ENCODE measurements around the gene TDRD1. TPM values are rescaled to one million over a fixed set of nuclear protein-coding genes. Genes with fewer than 3 reads are reported as not detected.
"Not testable (repeated sequence)": the region's sequence is repeated elsewhere in the genome, so short reads cannot be mapped to it uniquely, and the experiment has no call there.

The TDRD1 gene, protein sequence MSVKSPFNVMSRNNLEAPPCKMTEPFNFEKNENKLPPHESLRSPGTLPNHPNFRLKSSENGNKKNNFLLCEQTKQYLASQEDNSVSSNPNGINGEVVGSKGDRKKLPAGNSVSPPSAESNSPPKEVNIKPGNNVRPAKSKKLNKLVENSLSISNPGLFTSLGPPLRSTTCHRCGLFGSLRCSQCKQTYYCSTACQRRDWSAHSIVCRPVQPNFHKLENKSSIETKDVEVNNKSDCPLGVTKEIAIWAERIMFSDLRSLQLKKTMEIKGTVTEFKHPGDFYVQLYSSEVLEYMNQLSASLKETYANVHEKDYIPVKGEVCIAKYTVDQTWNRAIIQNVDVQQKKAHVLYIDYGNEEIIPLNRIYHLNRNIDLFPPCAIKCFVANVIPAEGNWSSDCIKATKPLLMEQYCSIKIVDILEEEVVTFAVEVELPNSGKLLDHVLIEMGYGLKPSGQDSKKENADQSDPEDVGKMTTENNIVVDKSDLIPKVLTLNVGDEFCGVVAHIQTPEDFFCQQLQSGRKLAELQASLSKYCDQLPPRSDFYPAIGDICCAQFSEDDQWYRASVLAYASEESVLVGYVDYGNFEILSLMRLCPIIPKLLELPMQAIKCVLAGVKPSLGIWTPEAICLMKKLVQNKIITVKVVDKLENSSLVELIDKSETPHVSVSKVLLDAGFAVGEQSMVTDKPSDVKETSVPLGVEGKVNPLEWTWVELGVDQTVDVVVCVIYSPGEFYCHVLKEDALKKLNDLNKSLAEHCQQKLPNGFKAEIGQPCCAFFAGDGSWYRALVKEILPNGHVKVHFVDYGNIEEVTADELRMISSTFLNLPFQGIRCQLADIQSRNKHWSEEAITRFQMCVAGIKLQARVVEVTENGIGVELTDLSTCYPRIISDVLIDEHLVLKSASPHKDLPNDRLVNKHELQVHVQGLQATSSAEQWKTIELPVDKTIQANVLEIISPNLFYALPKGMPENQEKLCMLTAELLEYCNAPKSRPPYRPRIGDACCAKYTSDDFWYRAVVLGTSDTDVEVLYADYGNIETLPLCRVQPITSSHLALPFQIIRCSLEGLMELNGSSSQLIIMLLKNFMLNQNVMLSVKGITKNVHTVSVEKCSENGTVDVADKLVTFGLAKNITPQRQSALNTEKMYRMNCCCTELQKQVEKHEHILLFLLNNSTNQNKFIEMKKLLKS
- total RNA-seq = under 1 TPM; 0.47 to 0.79 TPM

DNA sequence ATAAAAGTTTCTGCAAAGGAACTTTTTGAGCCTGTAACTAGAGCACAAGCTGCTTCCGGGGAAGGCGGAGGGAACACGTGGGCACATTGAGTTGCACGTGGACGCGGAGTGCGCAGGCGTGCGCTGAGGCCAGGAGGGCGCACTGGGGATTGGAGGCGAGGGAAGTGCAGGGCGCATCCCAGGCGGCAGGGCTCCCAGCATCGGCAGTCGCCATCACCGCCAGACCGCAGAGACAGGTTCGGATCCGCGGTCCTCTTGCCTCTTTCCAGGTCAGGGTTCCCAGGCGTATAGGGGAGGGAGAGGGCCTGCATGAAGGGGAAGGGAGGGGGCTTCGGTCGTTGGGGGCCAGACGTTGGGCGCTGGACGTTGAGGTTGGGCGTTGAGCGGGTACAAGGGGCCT lies at the start of gene TDRD1:
Gene TDRD1, plus strand, starts transcription at position 206 of the 400 bp plus-strand sequence. CDS start 8,479 bp downstream, outside the sequence.
- H3K9me3 Mint-ChIP-seq = no peaks in the 10 kb centered on the region
- no peaks in the 10 kb centered on the region for H3K36me3 Mint-ChIP-seq (ENCODE audit: low read depth)
- intact Hi-C loops (cut with micrococcal nuclease) = no loop called here
- peaks cover 11% of the 10 kb centered on the region for H3K4me1 Mint-ChIP-seq (ENCODE audit: low read depth)
- H3K27me3 Mint-ChIP-seq (ENCODE audit: low read depth) = no peaks in the 10 kb centered on the region
- H3K27ac Mint-ChIP-seq = no peak within 1 kb of the TSS
- DNase-seq = peak; percentile 10
- CTCF ChIA-PET = no interaction called here
- peak within 1 kb of the TSS; percentile 32 for H3K4me3 Mint-ChIP-seq

DNA sequence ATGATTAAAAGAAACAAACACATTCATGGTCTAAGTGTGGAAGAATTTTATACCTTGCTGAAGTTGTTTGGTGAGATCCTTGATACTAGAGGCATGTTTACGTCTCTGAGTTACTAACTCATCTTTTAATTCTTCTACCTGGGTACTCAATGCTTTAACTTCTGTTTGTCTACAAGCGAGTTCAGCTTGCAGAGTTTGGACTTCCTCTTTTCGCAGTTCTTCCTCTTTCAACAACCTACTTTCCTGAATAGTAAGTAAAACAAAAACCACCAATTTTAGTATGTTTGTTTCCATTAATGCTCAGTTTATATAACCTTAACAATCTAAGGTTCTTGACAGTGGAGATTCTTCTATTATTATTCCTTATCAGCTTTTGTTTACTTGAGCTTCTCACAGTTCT lies 48.1 kb upstream of the TDRD1 start:
- Mint-ChIP-seq H3K27ac (no peak overlapping the region), H3K27me3 (ENCODE audit: low read depth) (no peaks in the 10 kb centered on the region), H3K36me3 (ENCODE audit: low read depth) (peaks cover 35% of the 10 kb centered on the region), H3K4me3 (no peak overlapping the region), H3K4me1 (ENCODE audit: low read depth) (no peaks in the 10 kb centered on the region), H3K9me3 (no peaks in the 10 kb centered on the region)
- intact Hi-C loops (cut with micrococcal nuclease) = no loop called here
- no peak for DNase-seq
- CTCF ChIA-PET = no interaction called here

DNA sequence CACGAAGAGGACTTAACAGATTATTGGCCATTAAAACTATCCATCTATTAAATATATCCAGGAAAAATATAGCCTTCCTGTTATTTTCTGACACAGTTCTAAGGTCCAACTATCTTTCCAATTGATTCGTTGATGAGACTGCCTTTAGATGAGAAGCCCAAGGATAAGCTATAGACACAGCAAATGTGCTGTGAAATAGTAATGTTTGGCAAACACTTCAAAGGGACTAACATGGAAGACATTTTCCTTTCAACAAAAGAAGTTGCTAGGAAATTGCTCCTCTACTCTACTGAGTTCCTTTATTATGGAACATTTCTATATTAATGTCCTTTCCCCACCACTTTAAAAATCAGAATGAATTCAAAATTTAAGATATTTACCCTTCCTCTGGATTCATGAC lies 43.7 kb upstream of the TDRD1 start:
- no peaks in the 10 kb centered on the region for H3K27me3 Mint-ChIP-seq (ENCODE audit: low read depth)
- no peaks in the 10 kb centered on the region for H3K4me1 Mint-ChIP-seq (ENCODE audit: low read depth)
- peaks cover 27% of the 10 kb centered on the region for H3K36me3 Mint-ChIP-seq (ENCODE audit: low read depth)
- CTCF ChIA-PET = no interaction called here
- no peak for DNase-seq
- H3K4me3 Mint-ChIP-seq = no peak overlapping the region
- no peaks in the 10 kb centered on the region for H3K9me3 Mint-ChIP-seq
- H3K27ac Mint-ChIP-seq = no peak overlapping the region
- intact Hi-C loops (cut with micrococcal nuclease) = no loop called here

DNA sequence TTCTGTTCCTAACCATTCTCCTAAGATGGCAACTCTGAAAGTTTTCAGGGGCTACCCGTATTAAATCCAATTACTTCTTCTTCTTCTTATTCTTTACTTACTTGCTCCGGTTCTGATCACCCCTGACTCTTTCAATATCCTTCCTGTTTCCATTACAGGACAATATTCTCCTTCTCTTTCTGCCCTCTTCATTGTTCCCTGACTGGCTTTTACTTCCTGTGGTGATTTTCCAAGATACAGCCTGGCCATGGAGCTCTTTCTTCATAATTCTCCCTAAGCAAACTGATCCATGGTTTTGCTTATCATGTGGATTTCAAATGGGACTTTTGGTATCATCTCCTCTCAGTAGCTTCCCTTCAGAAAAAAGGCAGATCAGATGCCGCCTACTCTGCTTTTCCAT lies 40.6 kb upstream of the TDRD1 start:
- DNase-seq = no peak
- H3K4me1 Mint-ChIP-seq (ENCODE audit: low read depth) = no peaks in the 10 kb centered on the region
- no peak overlapping the region for H3K4me3 Mint-ChIP-seq
- no peak overlapping the region for H3K27ac Mint-ChIP-seq
- no peaks in the 10 kb centered on the region for H3K9me3 Mint-ChIP-seq
- CTCF ChIA-PET = interaction anchor here (0.8 kb wide), 1 partner anchor 203 kb away, joined by 5 read pairs; no protein-coding TSS in a partner anchor
- intact Hi-C loops (cut with micrococcal nuclease) = no loop called here
- H3K36me3 Mint-ChIP-seq (ENCODE audit: low read depth) = peaks cover 18% of the 10 kb centered on the region
- no peaks in the 10 kb centered on the region for H3K27me3 Mint-ChIP-seq (ENCODE audit: low read depth)

DNA sequence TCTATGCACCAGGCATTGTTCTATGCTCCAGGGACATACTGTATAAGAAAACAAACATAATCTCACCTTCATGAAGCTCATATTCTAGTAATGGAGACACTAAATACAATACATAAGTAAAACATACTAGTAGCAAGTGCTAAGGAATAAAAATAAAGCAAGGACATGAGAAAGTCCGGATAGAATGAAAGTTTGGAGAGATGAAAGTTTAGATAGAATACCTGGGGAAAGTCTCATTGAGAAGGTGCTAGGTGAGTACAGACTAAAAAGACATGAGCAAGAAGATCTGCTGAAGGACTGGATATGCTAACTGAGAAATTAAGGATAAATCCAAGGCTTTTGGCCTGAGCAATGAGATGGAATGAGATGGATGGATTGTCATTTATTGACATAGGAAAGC lies 39.1 kb upstream of the TDRD1 start:
- no peak overlapping the region for H3K27ac Mint-ChIP-seq
- no peaks in the 10 kb centered on the region for H3K9me3 Mint-ChIP-seq
- CTCF ChIA-PET = no interaction called here
- peaks cover 15% of the 10 kb centered on the region for H3K36me3 Mint-ChIP-seq (ENCODE audit: low read depth)
- DNase-seq = no peak
- no peaks in the 10 kb centered on the region for H3K27me3 Mint-ChIP-seq (ENCODE audit: low read depth)
- intact Hi-C loops (cut with micrococcal nuclease) = no loop called here
- no peak overlapping the region for H3K4me3 Mint-ChIP-seq
- no peaks in the 10 kb centered on the region for H3K4me1 Mint-ChIP-seq (ENCODE audit: low read depth)

DNA sequence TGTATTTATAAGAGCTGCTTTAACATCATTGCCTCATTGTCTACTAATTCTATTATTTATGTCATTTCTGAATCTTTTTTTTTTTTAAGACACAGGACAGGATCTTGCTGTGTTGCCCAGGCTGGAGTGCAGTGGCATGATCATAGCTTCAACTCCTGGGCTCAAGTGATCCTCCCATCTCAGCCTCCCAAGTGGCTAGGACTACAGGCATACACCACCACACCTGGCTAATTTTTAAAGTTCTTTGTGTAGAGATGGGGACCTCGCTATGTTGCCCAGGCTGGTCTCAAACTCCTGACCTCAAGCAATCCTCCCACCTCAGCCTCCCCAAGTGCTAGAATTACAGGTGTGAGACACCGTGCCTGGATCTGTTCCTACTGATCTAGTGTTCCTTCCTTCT lies 38.3 kb upstream of the TDRD1 start:
- H3K4me3 Mint-ChIP-seq; H3K4me1 Mint-ChIP-seq (ENCODE audit: low read depth); CTCF ChIA-PET; H3K27me3 Mint-ChIP-seq (ENCODE audit: low read depth); DNase-seq; H3K9me3 Mint-ChIP-seq; intact Hi-C loops (cut with micrococcal nuclease); H3K27ac Mint-ChIP-seq: not testable (repeated sequence)
- peaks cover 13% of the 10 kb centered on the region for H3K36me3 Mint-ChIP-seq (ENCODE audit: low read depth)

DNA sequence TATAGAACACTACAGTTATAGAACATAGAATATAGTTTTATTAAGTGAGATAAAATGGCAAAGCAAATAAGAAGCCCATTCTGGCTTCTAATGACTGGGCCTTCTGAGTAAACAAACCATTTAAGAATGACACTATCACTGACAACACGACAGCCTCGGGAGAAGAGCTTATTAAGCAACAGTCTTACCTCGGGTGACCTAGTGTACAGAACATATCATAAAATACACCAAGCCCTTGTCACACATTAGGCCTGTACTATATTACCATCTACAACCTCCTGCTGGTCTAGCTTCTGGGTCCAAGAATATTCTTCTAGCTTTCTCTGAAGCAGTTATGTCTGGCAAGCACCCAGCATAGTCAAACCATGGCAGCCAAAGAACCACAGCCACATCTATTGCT lies 37.1 kb upstream of the TDRD1 start:
- CTCF ChIA-PET = no interaction called here
- H3K4me3 Mint-ChIP-seq = no peak overlapping the region
- peaks cover 14% of the 10 kb centered on the region for H3K36me3 Mint-ChIP-seq (ENCODE audit: low read depth)
- no peak for DNase-seq
- no peaks in the 10 kb centered on the region for H3K4me1 Mint-ChIP-seq (ENCODE audit: low read depth)
- H3K9me3 Mint-ChIP-seq = no peaks in the 10 kb centered on the region
- no peak overlapping the region for H3K27ac Mint-ChIP-seq
- intact Hi-C loops (cut with micrococcal nuclease) = no loop called here
- no peaks in the 10 kb centered on the region for H3K27me3 Mint-ChIP-seq (ENCODE audit: low read depth)

DNA sequence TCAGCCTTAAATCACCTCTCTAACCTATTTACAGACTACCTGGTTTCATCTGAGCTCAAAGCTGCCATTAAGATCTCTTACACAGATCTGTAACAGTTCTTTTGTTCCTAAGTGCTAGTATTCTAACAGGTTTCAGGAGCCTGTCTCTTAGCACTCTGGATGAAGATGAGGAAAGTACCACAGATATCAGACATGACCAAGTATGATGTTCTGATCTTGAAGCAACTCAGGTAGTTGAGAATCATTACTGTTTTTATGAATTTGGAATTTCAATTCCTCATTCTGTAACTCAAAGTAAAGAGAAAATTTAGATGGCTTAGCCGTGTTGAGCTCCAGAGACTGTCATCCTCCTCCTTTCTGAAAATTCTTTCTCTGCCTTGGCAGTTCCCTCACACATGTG lies 36.0 kb upstream of the TDRD1 start:
- Mint-ChIP-seq H3K4me1 (ENCODE audit: low read depth) (no peaks in the 10 kb centered on the region), H3K36me3 (ENCODE audit: low read depth) (peaks cover 18% of the 10 kb centered on the region), H3K27ac (no peak overlapping the region), H3K4me3 (no peak overlapping the region), H3K9me3 (no peaks in the 10 kb centered on the region), H3K27me3 (ENCODE audit: low read depth) (no peaks in the 10 kb centered on the region)
- DNase-seq = no peak
- CTCF ChIA-PET = interaction anchor here (0.9 kb wide), 1 partner anchor 30 kb away, joined by 4 read pairs; no protein-coding TSS in a partner anchor
- intact Hi-C loops (cut with micrococcal nuclease) = no loop called here

DNA sequence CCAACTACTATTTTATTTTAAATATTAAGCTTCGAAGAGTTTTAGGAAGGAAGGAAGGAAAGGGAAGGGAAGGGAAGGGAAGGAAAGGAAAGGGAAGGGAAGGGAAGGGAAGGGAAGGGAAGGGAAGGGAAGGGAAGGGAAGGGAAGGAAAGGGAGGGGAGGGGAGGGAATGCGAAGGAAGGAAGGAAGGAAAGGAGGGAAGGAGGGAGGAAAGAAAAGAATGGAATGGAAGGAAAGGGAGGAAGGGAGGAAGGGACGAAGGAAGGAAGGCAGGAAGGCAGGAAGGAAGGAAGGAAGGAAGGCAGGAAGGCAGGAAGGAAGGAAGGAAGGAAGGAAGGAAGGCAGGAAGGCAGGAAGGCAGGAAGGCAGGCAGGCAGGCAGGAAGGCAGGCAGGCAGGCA lies 29.7 kb upstream of the TDRD1 start:
- peaks cover 24% of the 10 kb centered on the region for H3K36me3 Mint-ChIP-seq (ENCODE audit: low read depth)
- H3K9me3 Mint-ChIP-seq; H3K27ac Mint-ChIP-seq; H3K27me3 Mint-ChIP-seq (ENCODE audit: low read depth); H3K4me3 Mint-ChIP-seq; intact Hi-C loops (cut with micrococcal nuclease); DNase-seq; CTCF ChIA-PET; H3K4me1 Mint-ChIP-seq (ENCODE audit: low read depth): not testable (repeated sequence)

DNA sequence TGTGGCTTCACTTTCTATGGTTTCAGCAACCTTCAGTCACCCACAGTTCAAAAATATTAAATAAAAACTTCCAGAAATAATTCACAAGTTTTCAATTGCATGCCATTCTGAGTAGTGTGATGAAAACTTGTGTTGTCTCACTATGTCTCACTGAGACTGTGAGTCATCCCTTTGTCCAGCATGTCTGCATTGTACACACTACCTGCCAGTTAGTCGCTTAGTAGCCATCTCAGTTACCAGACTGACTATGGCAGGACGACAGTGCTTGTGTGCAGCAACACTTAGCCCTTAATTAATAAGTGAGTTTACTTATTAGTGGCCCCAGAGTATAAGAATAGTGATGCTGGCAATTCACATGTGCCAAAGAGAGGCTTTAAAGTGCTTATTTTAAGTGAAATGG lies 27.7 kb upstream of the TDRD1 start:
- no peak overlapping the region for H3K27ac Mint-ChIP-seq
- no peak for DNase-seq
- no peak overlapping the region for H3K4me3 Mint-ChIP-seq
- intact Hi-C loops (cut with micrococcal nuclease) = no loop called here
- peaks cover 5% of the 10 kb centered on the region for H3K4me1 Mint-ChIP-seq (ENCODE audit: low read depth)
- H3K27me3 Mint-ChIP-seq (ENCODE audit: low read depth) = no peaks in the 10 kb centered on the region
- H3K9me3 Mint-ChIP-seq = no peaks in the 10 kb centered on the region
- CTCF ChIA-PET = no interaction called here
- peaks cover 24% of the 10 kb centered on the region for H3K36me3 Mint-ChIP-seq (ENCODE audit: low read depth)

DNA sequence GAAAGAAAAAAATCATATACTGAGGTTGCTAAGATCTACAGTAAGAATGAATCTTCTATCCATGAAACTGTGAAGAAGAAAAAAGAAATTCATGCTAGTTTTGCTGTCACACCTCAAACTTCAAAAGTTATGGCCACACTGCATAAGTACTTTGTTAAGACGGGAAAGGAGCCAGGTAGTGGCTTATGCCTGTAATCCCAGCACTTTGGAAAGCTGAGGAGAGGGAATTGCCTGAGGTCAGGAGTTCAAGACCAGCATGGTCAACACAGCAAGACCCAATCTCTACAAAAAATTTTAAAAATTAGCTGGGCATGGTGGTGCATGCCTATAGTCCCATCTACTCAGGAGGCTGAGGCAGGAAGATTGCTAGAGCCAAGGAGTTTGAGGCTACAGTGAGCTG lies 27.3 kb upstream of the TDRD1 start:
- intact Hi-C loops (cut with micrococcal nuclease) = no loop called here
- Mint-ChIP-seq H3K4me3 (no peak overlapping the region), H3K4me1 (ENCODE audit: low read depth) (peaks cover 5% of the 10 kb centered on the region), H3K27ac (no peak overlapping the region), H3K27me3 (ENCODE audit: low read depth) (no peaks in the 10 kb centered on the region), H3K9me3 (no peaks in the 10 kb centered on the region), H3K36me3 (ENCODE audit: low read depth) (peaks cover 26% of the 10 kb centered on the region)
- CTCF ChIA-PET = no interaction called here
- no peak for DNase-seq

DNA sequence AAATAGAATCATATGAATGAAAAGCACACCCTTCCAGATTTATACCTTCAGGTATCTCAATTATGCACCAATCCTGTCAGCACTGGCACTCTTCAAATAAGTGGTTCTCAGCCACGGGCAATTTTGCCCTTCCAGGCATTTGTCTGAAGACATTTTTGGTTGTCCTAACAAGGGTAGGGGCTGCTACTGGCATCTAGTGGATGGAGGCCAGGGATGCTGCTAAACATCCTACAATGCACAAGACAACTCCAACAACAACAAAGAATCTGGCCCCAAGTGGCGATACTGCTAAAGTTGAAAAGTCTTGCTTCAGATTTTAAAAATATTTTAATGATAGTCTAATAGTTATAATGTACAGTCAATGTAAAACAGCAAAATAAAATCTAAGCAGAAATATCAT lies 21.2 kb upstream of the TDRD1 start:
- Mint-ChIP-seq H3K9me3 (no peaks in the 10 kb centered on the region), H3K27ac (no peak overlapping the region), H3K4me3 (no peak overlapping the region), H3K27me3 (ENCODE audit: low read depth) (no peaks in the 10 kb centered on the region), H3K4me1 (ENCODE audit: low read depth) (peaks cover 16% of the 10 kb centered on the region), H3K36me3 (ENCODE audit: low read depth) (peaks cover 15% of the 10 kb centered on the region)
- CTCF ChIA-PET = no interaction called here
- DNase-seq = no peak
- intact Hi-C loops (cut with micrococcal nuclease) = no loop called here

All from activated naive CD4-positive, alpha-beta T cell treated with anti-CD3 and anti-CD28 coated beads for 36 hours (primary cell).